GM19463 (cell line): Measurements from ENCODE around the gene RLN1.
"Not testable (repeated sequence)": the region's sequence is repeated elsewhere in the genome, so short reads cannot be mapped to it uniquely, and the experiment has no call there.

Experiments
- ATAC-seq: cut with Tn5 transposase; IDR thresholded peaks from one replicate; pipeline ENCODE4 v1.9.1; 2021; ENCODE audit warnings: mild to moderate bottlenecking, moderate library complexity; ENCODE audit not compliant: unreplicated experiment

The RLN1 gene

GRCh38 chr9:5326187-5326586 is 13.5 kb downstream of the RLN1 start:
- no peak for ATAC-seq

- not testable (repeated sequence) for ATAC-seq
Measured at GRCh38 chr9:5321601-5322000, 18.1 kb downstream of the RLN1 start.

GRCh38 chr9:5321058-5321457 is 18.6 kb downstream of the RLN1 start:
- no peak for ATAC-seq

GRCh38 chr9:5316406-5316805 is 23.3 kb downstream of the RLN1 start:
- not testable (repeated sequence) for ATAC-seq

- ATAC-seq = no peak
Measured at GRCh38 chr9:5315187-5315923, 24.3 kb downstream of the RLN1 start.

GRCh38 chr9:5310851-5311250 is 28.8 kb downstream of the RLN1 start:
- ATAC-seq = no peak

- ATAC-seq = no peak
Measured at GRCh38 chr9:5305741-5306140, 33.9 kb downstream of the RLN1 start.

- ATAC-seq = peak; percentile 99
Measured at GRCh38 chr9:5303840-5304795, 35.6 kb downstream of the RLN1 start, which contains the start of gene RLN2. Gene RLN2, minus strand, starts transcription at chr9:5304716. Its CDS starts 136 bp downstream, at chr9:5304580.

- no peak for ATAC-seq
Measured at GRCh38 chr9:5301544-5301943, 38.1 kb downstream of the RLN1 start.

GRCh38 chr9:5292141-5292540 is 47.5 kb downstream of the RLN1 start:
- ATAC-seq = no peak

- no peak for ATAC-seq
Measured at GRCh38 chr9:5288591-5288990, 51.1 kb downstream of the RLN1 start.

- no peak for ATAC-seq
Measured at GRCh38 chr9:5286262-5286661, 53.4 kb downstream of the RLN1 start.
